ENCODE results near the gene EIF4G3. TPM values are rescaled to one million over a fixed set of nuclear protein-coding genes. Genes with fewer than 3 reads are reported as not detected.

The EIF4G3 gene
- total RNA-seq, 1 donor from 2014 or later, result 39.3 TPM

GRCh38 chr1:21034725-21035628 lies 141.7 kb downstream of the EIF4G3 start:
- no peak for DNase-seq (ENCODE audit: extremely low spot score in 2 of 2)
- Histone ChIP-seq H3K36me3 (no peaks in the 10 kb centered on the region), H3K27me3 (no peaks in the 10 kb centered on the region), H3K9me3 (peaks cover 3% of the 10 kb centered on the region), H3K4me1 (peaks cover 19% of the 10 kb centered on the region), H3K27ac (no peak overlapping the region), H3K4me3 (no peak overlapping the region)
- intact Hi-C loops (cut with DNase I), result no loop called here
- TF ChIP-seq CTCF (IDR thresholded peaks at IDR 0.05) (no peak), POLR2AphosphoS5 (IDR thresholded peaks at IDR 0.05; ENCODE audit: insufficient read depth in 1 of 2, low read depth in 1 of 2) (no peak), POLR2A (IDR thresholded peaks at IDR 0.05) (no peak)

GRCh38 chr1:21032741-21033140 lies 144.0 kb downstream of the EIF4G3 start:
- intact Hi-C loops (cut with DNase I), result no loop called here

GRCh38 chr1:21030181-21030580 lies 146.5 kb downstream of the EIF4G3 start:
- intact Hi-C loops (cut with DNase I), result no loop called here
- no peak overlapping the region for H3K4me3 ChIP-seq
- no peak for DNase-seq (ENCODE audit: extremely low spot score in 2 of 2)
- no peaks in the 10 kb centered on the region for H3K27me3 ChIP-seq
- peaks cover 16% of the 10 kb centered on the region for H3K4me1 ChIP-seq
- H3K9me3 ChIP-seq, result peaks cover 3% of the 10 kb centered on the region
- TF ChIP-seq POLR2AphosphoS5 (IDR thresholded peaks at IDR 0.05; ENCODE audit: insufficient read depth in 1 of 2, low read depth in 1 of 2), result no peak
- no peak for TF ChIP-seq CTCF (IDR thresholded peaks at IDR 0.05)
- no peak for TF ChIP-seq POLR2A (IDR thresholded peaks at IDR 0.05)
- H3K27ac ChIP-seq, result no peak overlapping the region
- H3K36me3 ChIP-seq, result no peaks in the 10 kb centered on the region

More at GRCh38 chr1:21032741-21033140, 144.0 kb downstream of the EIF4G3 start:
- no peak for DNase-seq (ENCODE audit: extremely low spot score in 2 of 2)
- Histone ChIP-seq H3K27ac (no peak overlapping the region), H3K4me3 (no peak overlapping the region), H3K36me3 (no peaks in the 10 kb centered on the region), H3K4me1 (peaks cover 19% of the 10 kb centered on the region), H3K27me3 (no peaks in the 10 kb centered on the region), H3K9me3 (peaks cover 3% of the 10 kb centered on the region)
- TF ChIP-seq CTCF (IDR thresholded peaks at IDR 0.05) (no peak), POLR2AphosphoS5 (IDR thresholded peaks at IDR 0.05; ENCODE audit: insufficient read depth in 1 of 2, low read depth in 1 of 2) (no peak), POLR2A (IDR thresholded peaks at IDR 0.05) (no peak)

- Histone ChIP-seq H3K4me1 (peaks cover 8% of the 10 kb centered on the region), H3K27me3 (no peaks in the 10 kb centered on the region), H3K4me3 (no peak overlapping the region), H3K27ac (no peak overlapping the region), H3K36me3 (no peaks in the 10 kb centered on the region), H3K9me3 (peaks cover 3% of the 10 kb centered on the region)
- TF ChIP-seq POLR2A (IDR thresholded peaks at IDR 0.05), result no peak
- no peak for TF ChIP-seq POLR2AphosphoS5 (IDR thresholded peaks at IDR 0.05; ENCODE audit: insufficient read depth in 1 of 2, low read depth in 1 of 2)
- no peak for TF ChIP-seq CTCF (IDR thresholded peaks at IDR 0.05)
- intact Hi-C loops (cut with DNase I), result no loop called here
- no peak for DNase-seq (ENCODE audit: extremely low spot score in 2 of 2)
Observed at GRCh38 chr1:21028520-21029145, 148.1 kb downstream of the EIF4G3 start.
